Vagina (tissue), 2 donors: ENCODE measurements around the gene PCGF1.

ENCODE experiments used
- CTCF ChIP-seq, 3 experiments: fragments of 450-650 bp in 2 of 3; fragments of 200-600 bp in 1 of 3; sonication (generic) in 1 of 3; IDR thresholded peaks; one replicate each; pipeline ENCODE4 v1.5.1; 2017 to 2019; ENCODE audit warnings: antibody characterized with exemption in 3 of 3, mild to moderate bottlenecking in 2 of 3, moderate library complexity in 2 of 3
- POLR2A ChIP-seq, 2 donors: fragments of 450-650 bp; IDR thresholded peaks; one replicate each; pipeline ENCODE4 v1.6.1; 2017; ENCODE audit warnings: antibody characterized with exemption in 2 of 2, mild to moderate bottlenecking in 2 of 2, moderate library complexity in 2 of 2
- POLR2AphosphoS5 ChIP-seq, 2 donors: sonication (generic); formaldehyde crosslinking; IDR thresholded peaks; one replicate each; pipeline ENCODE4 v1.9.0; 2017; ENCODE audit warnings: antibody characterized with exemption in 2 of 2, mild to moderate bottlenecking in 2 of 2, low read depth in 1 of 2; ENCODE audit not compliant: insufficient read depth in 1 of 2

- no peak for TF ChIP-seq CTCF (IDR thresholded peaks at IDR 0.05)
- no peak for TF ChIP-seq POLR2AphosphoS5 (IDR thresholded peaks at IDR 0.05; ENCODE audit: insufficient read depth in 1 of 2, low read depth in 1 of 2)
- TF ChIP-seq POLR2A (IDR thresholded peaks at IDR 0.05) = no peak
Observed at GRCh38 chr2:74462786-74463105, 44.7 kb downstream of the PCGF1 start.
